GM19240 (cell line): Measurements from ENCODE around the gene SGPL1.
A peak's percentile ranks its signal among the peaks of the same experiment; 100 is the strongest.
"Not testable (repeated sequence)": the region's sequence is repeated elsewhere in the genome, so short reads cannot be mapped to it uniquely, and the experiment has no call there.

ENCODE experiments used
- DNase-seq: peaks from one replicate; pipeline ENCODE4 v3.0.0; 2011; ENCODE audit warnings: low spot score; ENCODE audit not compliant: insufficient read length

Gene SGPL1

DNA sequence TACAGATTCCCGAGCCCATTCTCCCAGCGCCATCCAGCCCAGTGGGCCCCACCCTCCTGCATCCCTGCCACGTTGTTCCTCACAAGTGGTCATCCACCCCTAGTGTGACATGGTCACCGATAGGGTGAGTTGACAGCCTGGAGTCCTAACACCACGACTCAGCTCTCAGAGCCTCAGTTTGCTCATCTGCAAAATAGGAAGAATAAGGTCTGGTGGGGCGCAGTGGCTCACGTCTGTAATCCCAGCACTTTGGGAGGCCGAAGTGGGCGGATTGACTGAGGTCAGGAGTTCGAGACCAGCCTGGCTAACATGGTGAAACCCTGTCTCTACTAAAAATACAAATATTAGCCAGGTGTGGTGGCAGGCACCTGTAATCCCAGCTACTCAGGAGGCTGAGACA, 104.2 kb downstream of the SGPL1 start:
- not testable (repeated sequence) for DNase-seq

DNA sequence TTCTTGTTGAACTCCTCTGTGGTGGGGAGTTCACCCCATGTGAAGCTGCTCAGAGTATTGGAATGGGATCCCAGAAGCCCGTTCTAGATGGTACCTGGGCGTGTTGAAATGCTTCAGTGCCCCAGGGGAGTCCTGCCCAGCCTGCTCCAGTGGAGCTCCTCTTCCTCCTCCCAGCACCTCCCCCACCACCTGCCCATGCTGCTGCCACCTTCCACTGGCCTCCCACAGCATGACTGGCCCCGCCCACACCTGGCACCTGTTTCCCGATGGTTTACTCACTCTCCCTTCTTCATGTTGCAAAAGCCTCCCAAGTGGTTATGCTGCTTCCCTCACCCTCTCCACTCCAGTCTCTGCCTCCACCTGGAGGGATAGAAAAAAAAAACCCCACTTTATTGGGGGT, 104.8 kb downstream of the SGPL1 start:
- no peak for DNase-seq

DNA sequence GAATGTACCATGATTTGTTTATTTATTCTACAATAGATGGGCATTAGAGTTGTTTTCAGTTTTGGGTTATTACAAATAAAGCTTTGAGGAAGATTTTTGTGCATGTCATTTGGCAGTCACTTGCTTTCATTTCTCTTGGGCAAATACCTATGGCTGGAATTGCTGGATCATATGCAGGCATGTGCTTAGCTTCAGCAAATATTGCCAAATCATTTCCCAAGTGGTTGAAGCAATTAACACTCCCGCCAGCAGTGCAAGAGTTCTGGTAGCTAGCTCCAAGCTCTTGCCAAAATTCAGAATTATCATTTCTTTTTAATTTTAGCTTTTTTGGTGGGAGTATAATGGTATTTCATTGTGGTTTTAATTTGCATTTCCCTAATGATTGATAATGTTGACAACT, 105.5 kb downstream of the SGPL1 start:
- no peak for DNase-seq

DNA sequence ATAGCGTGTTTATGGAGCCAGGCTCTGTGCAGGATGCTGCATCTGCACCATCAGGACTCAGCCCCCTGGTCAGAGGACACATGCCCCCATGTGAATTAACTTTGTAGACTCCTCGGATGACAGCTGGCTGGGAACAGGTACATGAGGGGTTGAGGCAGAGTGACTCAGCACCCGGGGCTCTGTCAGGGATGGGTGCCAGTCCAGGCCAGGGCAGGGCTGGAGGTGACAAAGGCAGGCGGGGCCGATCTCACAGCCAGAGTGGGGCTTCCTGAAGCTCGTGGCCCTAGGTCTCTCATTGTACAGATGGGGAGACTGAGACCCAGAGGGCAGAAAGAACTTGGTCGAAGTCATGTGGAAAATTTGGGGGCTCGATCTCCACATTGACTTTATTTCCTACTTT, 107.9 kb downstream of the SGPL1 start:
- no peak for DNase-seq

DNA sequence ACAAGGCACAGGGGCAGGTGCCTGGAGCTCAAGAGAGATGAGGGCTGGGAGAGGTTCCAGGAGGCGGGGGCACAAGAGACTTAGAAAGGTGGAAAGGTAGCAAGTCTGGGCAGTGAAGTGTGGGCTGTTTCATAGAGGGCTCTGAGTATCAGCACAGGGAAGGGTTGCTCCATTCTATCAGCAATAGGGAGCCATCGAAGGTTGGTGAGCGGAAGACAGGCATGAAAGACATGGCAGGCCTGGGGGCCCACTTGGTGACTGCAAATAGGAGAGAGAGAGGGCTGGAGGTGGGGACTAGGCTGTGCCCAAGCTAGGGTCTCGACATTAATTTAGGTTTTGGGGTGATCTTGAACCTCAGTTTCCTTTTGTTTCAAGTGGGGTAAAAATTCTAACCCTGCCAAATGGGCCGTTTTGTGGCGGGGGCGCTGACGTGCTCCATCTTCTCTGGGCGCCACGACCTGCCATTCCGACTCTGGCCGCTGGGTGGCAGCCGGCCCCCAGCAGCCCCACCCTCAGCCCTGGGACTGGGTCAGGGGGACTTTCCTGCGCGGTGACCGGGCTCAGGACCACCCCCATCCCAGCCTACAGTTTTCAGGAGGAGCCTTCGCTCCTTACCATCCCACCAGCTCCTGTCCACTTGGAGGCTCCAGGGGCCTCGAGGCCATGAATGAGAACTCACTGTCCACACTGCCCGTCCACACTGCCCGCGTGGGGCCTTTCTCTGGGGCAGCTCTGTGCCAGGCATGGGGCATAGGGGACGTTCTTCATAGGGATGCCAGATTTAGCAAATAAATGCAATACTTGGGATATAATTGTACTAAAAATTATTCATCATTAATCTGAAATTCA, 109.9 kb downstream of the SGPL1 start:
- peak; percentile 70 for DNase-seq

DNA sequence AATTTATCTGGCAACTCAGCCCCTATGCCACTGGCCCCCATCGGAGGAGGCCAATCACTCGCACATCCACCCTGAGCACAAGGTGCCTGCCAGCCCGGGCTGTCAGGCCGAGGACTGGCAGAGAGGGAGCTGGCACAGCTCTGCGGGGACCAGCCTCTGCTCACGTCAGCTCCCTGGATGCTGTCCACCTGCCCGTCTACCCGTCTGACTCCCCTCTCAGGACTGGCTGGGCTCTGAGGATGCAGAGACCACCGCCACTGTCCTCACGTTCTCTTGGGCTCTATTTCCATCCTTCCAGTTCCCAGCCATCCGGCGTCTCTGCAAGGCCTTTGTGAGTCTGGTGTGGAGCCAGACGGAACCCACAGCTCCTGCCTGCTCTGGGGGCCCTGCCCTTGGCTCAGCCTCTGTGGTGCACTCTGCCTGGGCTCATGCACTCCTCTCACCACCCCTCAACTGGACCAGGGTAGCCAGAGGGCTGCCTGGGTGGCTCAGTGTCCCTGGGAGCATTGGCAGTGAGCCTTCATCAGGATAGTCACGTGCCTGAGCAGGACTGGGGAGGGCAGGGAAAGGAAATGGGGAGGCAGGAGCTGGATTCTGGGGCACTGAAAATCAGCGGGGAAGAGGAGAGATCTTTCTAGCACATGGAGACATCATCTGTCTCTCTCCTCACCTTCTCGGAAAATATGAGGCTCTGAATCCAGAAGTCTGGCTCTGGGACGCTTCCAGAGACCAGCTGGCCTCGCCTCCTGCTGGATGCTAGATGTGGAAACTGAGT, 110.7 kb downstream of the SGPL1 start:
- DNase-seq, result no peak

DNA sequence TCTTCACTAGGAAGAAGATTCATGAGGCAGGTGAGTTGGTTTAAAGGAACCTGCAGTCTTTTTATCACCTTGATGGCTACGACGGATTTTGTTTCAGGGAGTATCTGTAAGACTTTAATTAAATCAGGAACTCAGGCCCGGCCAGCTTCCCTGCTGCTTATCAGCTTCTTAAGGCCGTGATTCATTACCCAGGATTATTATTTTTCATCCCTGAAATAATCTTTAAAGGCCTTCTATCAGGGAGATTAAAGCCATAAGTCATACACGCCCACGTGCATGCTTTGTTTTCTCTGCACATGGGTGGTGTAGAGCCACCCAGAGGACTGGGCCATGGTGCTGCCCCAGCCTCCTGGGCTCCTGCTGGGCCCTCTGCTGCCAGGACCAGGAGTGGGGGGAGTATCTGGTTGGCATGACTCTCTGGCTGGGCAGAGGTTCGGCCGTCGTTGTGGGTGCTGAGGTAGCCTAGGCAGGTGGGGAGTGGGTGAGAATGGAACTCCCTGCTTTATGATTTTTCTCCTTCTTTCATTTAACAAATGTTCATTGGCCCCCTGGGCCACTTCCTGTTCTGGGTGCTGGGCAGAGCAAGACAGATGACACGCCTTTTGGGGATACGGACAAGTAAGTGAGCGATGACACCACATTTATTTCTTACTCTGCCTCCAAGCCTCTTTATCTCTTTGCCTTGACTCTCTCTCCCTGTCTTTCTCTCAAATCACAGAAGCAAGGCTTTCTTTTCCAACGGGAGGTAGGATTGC, 111.6 kb downstream of the SGPL1 start:
- no peak for DNase-seq

DNA sequence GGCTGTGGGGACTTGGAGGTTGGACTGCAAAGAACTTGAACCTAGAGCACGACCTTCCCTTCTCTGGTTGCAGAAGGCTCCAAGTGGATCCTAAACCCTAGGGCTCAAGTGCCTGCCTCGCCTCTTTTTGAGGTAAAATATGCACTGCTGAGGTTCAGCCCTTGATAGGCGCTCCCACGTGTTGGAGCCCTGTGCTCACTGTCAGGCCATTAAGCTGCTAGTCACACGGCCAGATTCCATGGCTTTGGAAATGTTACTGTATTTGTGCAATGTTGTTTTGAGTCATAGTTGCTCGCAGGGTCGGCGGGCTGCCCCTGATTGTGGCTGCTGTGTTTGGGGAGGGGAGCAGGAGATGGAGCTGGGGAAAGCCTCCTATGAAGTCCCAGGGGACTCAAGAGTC, 112.4 kb downstream of the SGPL1 start:
- DNase-seq, result no peak

DNA sequence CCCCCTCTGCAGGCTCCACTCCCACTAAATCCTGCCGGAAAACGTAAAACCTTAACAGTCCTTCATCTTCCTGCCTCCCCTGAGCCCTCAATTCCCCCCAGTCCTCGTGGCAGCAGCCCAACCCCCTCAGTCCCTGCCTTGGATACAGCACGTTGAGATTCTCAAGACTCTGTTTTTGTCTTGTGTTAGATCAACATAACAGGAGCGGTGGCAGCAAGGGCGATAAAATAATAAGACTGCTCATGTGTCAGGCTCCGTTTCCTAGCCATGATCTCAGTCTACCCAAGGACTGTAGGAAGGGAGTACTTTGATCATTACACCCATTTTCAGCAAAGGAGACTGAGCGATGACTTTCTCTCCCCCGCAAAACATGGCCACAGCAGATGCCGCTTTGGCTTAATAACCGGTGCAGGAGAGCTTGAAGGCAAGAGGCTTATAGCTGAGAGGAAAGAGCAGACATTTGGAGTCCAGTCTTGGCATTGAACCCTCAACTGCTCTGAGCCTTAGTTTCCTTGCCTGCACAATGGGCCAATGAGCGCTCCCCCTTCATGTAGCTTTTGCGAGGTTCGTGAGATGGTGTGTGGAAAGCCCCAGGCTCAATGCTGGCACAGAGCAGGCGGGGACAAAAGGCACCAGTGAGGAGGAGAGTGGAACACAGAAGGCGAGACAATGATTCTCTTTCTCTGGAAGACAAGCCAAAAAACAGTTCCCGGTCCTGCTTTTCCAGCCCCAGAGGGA, 114.7 kb downstream of the SGPL1 start:
- DNase-seq, result no peak
